ENCODE results near the gene CALN1.

Gene CALN1

DNA sequence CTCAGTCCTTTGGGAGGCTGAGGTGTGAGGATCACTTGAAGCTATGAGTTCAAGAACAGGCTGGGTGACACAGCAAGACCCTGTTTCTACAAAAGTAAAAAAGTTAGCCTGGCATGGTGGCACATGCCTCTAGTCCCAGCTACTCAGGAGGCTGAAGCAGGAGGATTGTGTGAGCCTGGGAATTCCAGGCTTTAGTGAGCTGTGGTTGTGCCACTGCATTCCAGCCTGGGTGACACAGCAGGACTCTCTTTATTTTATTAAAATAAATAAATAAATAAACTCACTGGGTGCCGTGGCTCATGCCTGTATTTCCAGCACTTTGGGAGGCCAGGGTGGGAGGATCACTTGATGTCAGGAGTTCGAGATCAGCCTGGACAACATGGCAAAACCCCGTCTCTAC, 607.9 kb downstream of the CALN1 start:
- no peak overlapping the region for H3K27ac ChIP-seq
- TF ChIP-seq, protein P1, sequence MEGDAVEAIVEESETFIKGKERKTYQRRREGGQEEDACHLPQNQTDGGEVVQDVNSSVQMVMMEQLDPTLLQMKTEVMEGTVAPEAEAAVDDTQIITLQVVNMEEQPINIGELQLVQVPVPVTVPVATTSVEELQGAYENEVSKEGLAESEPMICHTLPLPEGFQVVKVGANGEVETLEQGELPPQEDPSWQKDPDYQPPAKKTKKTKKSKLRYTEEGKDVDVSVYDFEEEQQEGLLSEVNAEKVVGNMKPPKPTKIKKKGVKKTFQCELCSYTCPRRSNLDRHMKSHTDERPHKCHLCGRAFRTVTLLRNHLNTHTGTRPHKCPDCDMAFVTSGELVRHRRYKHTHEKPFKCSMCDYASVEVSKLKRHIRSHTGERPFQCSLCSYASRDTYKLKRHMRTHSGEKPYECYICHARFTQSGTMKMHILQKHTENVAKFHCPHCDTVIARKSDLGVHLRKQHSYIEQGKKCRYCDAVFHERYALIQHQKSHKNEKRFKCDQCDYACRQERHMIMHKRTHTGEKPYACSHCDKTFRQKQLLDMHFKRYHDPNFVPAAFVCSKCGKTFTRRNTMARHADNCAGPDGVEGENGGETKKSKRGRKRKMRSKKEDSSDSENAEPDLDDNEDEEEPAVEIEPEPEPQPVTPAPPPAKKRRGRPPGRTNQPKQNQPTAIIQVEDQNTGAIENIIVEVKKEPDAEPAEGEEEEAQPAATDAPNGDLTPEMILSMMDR (conservative IDR thresholded peaks at IDR 0.05): no peak
- no peak for TF ChIP-seq ZFX (IDR thresholded peaks at IDR 0.05)

DNA sequence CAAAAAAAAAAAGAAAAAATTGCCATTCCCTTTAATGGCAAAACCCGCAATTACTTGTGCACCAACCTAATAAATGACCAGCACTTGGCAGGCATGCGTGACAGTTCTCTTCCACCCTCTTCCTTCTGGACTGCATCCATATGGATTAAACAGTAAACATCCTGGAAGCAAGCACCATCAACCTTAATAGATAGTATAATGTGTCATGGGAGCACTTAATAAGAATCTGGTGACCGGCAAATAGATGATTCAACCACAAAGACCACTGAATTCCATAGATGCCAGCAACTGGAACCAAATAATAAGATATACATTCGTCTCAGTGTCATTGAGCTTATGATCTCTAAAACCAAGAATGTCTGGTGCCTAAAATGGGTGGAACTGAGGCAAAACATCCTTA, 610.2 kb downstream of the CALN1 start:
- H3K27ac ChIP-seq: no peak overlapping the region
- TF ChIP-seq, protein P1 (conservative IDR thresholded peaks at IDR 0.05): no peak
- no peak for TF ChIP-seq ZFX (IDR thresholded peaks at IDR 0.05)

DNA sequence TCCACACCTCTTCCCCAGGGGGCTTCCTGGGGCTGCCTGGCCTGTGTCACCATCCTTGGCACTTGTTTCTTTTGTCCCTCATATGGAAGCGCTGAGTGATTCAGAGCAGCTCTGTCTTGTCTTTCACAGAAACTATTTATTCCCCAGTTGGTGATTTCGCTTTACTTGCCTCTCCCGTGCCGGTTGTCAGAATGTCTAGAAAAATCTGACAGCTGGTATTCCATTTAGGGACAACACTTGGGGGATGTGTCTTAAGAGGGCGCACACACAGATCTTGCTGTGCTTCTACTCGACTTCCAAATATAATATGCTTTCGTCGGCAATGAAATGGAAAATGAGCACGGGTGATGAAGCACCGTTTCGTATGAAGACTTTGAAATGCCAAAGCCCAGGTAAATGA, 611.8 kb downstream of the CALN1 start:
- H3K27ac ChIP-seq: no peak overlapping the region
- TF ChIP-seq, protein P1 (conservative IDR thresholded peaks at IDR 0.05): no peak
- TF ChIP-seq ZFX (IDR thresholded peaks at IDR 0.05): no peak

DNA sequence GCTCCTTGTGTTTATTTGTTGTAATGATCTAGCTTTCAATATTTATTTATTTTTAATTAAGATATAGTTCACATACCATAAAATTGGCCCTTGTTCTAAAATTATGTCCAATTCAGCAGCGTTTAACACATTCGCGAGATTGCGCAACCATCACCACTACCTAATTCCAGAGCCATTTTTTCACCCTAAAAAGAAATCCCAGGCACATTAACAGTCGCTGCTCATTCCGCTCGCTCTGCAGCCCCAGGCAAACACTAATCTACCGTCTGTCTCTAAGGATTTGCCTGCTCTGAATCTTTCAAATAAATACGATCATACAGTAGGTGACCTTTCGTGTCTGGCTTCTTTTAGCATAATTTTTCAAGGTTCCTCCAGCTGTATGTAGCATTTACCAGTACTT, 616.7 kb downstream of the CALN1 start:
- no peak overlapping the region for H3K27ac ChIP-seq

DNA sequence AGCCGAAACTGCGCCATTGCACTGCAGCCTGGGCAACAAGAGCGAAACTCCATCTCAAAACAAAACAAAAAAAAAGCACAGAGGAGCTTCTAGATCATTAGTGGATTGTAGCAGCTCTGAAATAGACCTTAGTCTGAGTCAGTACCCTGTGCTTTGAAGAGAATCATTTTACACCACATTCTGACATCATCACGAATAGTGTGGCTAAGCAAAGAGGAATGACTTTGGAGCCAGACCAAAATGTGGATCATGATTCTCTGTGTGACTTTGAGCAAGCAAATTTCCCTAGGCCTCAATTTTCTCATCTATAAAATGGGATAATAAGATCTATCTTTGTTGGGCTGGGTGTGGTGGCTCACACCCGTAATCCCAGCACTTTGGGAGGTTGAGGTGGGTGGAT, 618.9 kb downstream of the CALN1 start:
- TF ChIP-seq ZFX (IDR thresholded peaks at IDR 0.05): no peak
- TF ChIP-seq, protein P1 (conservative IDR thresholded peaks at IDR 0.05): no peak
- H3K27ac ChIP-seq: no peak overlapping the region

More for the DNA sequence above, 616.7 kb downstream of the CALN1 start:
- no peak for TF ChIP-seq ZFX (IDR thresholded peaks at IDR 0.05)
- TF ChIP-seq, protein P1 (conservative IDR thresholded peaks at IDR 0.05): no peak

DNA sequence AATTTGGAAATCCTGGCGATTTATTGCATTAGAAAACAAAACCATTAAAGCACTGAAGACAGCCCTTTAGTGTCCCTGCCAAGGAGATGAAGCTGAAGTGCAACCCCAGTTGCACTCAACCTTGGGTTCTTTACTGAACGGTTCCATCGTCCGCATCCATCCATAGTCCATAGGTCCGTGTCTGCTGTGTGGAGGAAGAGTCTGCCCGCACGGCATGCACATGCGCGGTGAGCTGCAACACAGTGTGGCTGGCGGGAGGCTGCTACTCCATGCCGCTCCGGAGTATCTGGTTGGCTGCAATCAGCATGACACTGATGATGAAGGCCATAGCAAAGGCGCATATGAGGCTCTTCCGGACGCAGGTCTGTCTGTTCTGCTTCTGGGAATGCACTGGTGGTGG, 624.6 kb downstream of the CALN1 start:
- TF ChIP-seq, protein P1 (conservative IDR thresholded peaks at IDR 0.05): no peak
- TF ChIP-seq ZFX (IDR thresholded peaks at IDR 0.05): no peak
- H3K27ac ChIP-seq: no peak overlapping the region

DNA sequence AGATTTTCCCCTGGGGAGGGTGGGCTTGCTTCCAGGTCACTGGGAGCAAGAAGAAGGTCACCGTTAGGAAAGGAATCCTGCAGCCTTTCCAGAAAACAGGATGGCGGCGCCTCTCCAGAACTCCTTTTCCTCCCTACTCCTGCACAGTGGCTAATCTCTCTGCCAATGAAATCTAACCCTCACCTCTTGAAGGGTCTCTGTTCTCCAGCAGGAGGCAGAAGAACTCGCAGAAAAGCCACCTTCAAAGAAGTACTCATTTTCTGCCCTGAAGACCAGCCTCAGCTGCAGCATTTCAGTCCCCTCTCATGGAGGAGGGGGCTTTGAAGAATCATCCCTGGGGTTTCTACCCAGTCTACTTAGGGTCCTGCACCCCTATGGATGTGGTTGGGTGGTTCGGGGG, 626.9 kb downstream of the CALN1 start:
- no peak overlapping the region for H3K27ac ChIP-seq
- TF ChIP-seq, protein P1 (conservative IDR thresholded peaks at IDR 0.05): no peak
- TF ChIP-seq ZFX (IDR thresholded peaks at IDR 0.05): no peak
